Activated B cell treated with CpG ODN at 0.5 μM for 24 hours (primary cell): Measurements from ENCODE around the gene ASTN2. TPM values are rescaled to one million over a fixed set of nuclear protein-coding genes. Genes with fewer than 3 reads are reported as not detected.

Experiments used
- ATAC-seq: fragments of 200-7000 bp; cut with Tn5 transposase; one replicate; pipeline ENCODE4 v1.10.0; 2021; ENCODE audit warnings: low read depth, mild to moderate bottlenecking, moderate library complexity
- CTCF ChIA-PET: fragments of 350-600 bp; sonication (Branson Sonifier 250); formaldehyde crosslinking; loops from one replicate; lab custom pipeline; 2021; ENCODE audit warnings: antibody characterized with exemption; lab: Charles Lee
- POLR2A ChIA-PET: fragments of 350-600 bp; sonication (Branson Sonifier 250); formaldehyde crosslinking; loops from one replicate; lab custom pipeline; 2021; ENCODE audit warnings: antibody characterized with exemption; lab: Charles Lee
- DNase-seq: peaks from one replicate; pipeline ENCODE4 v3.0.0; 2022
- H3K27ac Mint-ChIP-seq: one replicate; pipeline ENCODE4 v1.8.0; 2020; ENCODE audit warnings: mixed read lengths
- H3K27me3 Mint-ChIP-seq: one replicate; pipeline ENCODE4 v1.8.0; 2021; ENCODE audit warnings: mixed read lengths
- H3K36me3 Mint-ChIP-seq: one replicate; pipeline ENCODE4 v1.8.0; 2021; ENCODE audit warnings: low read depth, mixed read lengths
- H3K4me1 Mint-ChIP-seq: one replicate; pipeline ENCODE4 v1.8.0; 2021; ENCODE audit warnings: mixed read lengths
- H3K4me3 Mint-ChIP-seq: one replicate; pipeline ENCODE4 v1.8.0; 2020; ENCODE audit warnings: mild to moderate bottlenecking, mixed read lengths
- H3K9me3 Mint-ChIP-seq: one replicate; pipeline ENCODE4 v1.8.0; 2020; ENCODE audit warnings: mixed read lengths
- CTCF ChIP-seq: fragments of 200-600 bp; IDR thresholded peaks from one replicate; pipeline ENCODE4 v1.8.0; 2022; ENCODE audit warnings: antibody characterized with exemption, mild to moderate bottlenecking
- intact Hi-C: fragments of 100-400 bp; cut with micrococcal nuclease; formaldehyde crosslinking; loops from one replicate; pipeline ENCODE4 v1.15.1; 2024
- total RNA-seq: library from RNA; stranded (reverse); gene quantifications from 2 replicates; pipeline ENCODE4 v1.2.3, GENCODE V29; 2022

ASTN2 gene
- total RNA-seq, 1 donor from 2014 or later, result 2.3 TPM

- intact Hi-C loops, result no loop called here
- DNase-seq (no peak), ATAC-seq (no peak)
- peaks cover 4% of the 10 kb centered on the region for H3K27me3 Mint-ChIP-seq
- no peak overlapping the region for H3K27ac Mint-ChIP-seq
- H3K36me3 Mint-ChIP-seq, result no peaks in the 10 kb centered on the region
- TF ChIP-seq CTCF, result no peak
- ChIA-PET CTCF (no interaction called here), POLR2A (no interaction called here)
- no peaks in the 10 kb centered on the region for H3K9me3 Mint-ChIP-seq
- H3K4me3 Mint-ChIP-seq, result no peak overlapping the region
- no peaks in the 10 kb centered on the region for H3K4me1 Mint-ChIP-seq
These were observed 601.9 kb downstream of the ASTN2 start for GRCh38 chr9:116813031-116813300.

- intact Hi-C loops, result no loop called here
- POLR2A ChIA-PET, result no interaction called here
- TF ChIP-seq CTCF, result no peak
- Mint-ChIP-seq H3K4me1 (no peaks in the 10 kb centered on the region), H3K36me3 (no peaks in the 10 kb centered on the region), H3K4me3 (no peak overlapping the region), H3K27me3 (peaks cover 4% of the 10 kb centered on the region), H3K27ac (no peak overlapping the region), H3K9me3 (no peaks in the 10 kb centered on the region)
- no peak for DNase-seq
- ATAC-seq, result no peak
- CTCF ChIA-PET, result no interaction called here
These were observed 602.4 kb downstream of the ASTN2 start for GRCh38 chr9:116812231-116813030.

- no peaks in the 10 kb centered on the region for H3K27me3 Mint-ChIP-seq
- ChIA-PET POLR2A (no interaction called here), CTCF (no interaction called here)
- ATAC-seq, result no peak
- H3K36me3 Mint-ChIP-seq, result no peaks in the 10 kb centered on the region
- no peak for TF ChIP-seq CTCF
- H3K4me1 Mint-ChIP-seq, result no peaks in the 10 kb centered on the region
- H3K9me3 Mint-ChIP-seq, result no peaks in the 10 kb centered on the region
- no peak overlapping the region for H3K4me3 Mint-ChIP-seq
- H3K27ac Mint-ChIP-seq, result no peak overlapping the region
- DNase-seq, result no peak
- intact Hi-C loops, result no loop called here
These were observed 605.2 kb downstream of the ASTN2 start for GRCh38 chr9:116809656-116810055.

DNA sequence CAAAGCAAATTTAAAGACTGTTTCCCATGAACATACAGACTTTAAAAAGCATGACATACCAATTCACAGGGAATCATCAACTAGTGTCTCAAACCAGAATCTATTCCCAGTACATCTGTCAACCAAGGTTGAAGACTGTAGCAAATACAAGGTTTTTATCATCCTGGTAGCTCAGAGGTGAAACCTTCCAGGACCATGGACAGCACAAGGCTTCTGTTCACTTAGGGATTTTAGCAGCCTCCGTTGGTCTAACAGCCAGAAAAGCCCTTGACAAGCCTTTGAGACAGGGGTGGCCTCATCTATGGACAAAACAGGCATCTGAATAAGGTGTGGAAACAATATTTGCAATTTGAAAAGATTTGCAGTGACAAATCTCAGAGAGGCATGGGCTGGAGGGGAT lies 608.8 kb downstream of the ASTN2 start:
- no peak for DNase-seq
- Mint-ChIP-seq H3K4me3 (no peak overlapping the region), H3K27me3 (no peaks in the 10 kb centered on the region), H3K36me3 (no peaks in the 10 kb centered on the region), H3K27ac (no peak overlapping the region), H3K4me1 (peaks cover under 1% of the 10 kb centered on the region), H3K9me3 (no peaks in the 10 kb centered on the region)
- TF ChIP-seq CTCF, result no peak
- ChIA-PET POLR2A (no interaction called here), CTCF (no interaction called here)
- intact Hi-C loops, result no loop called here
- ATAC-seq, result no peak

- CTCF ChIA-PET, result no interaction called here
- H3K36me3 Mint-ChIP-seq, result no peaks in the 10 kb centered on the region
- TF ChIP-seq CTCF, result no peak
- POLR2A ChIA-PET, result no interaction called here
- intact Hi-C loops, result no loop called here
- H3K9me3 Mint-ChIP-seq, result no peaks in the 10 kb centered on the region
- peak overlapping the region; percentile 15 for H3K27ac Mint-ChIP-seq
- ATAC-seq, result peak; percentile 62
- H3K4me1 Mint-ChIP-seq, result peaks cover 6% of the 10 kb centered on the region
- no peak for DNase-seq
- no peaks in the 10 kb centered on the region for H3K27me3 Mint-ChIP-seq
- no peak overlapping the region for H3K4me3 Mint-ChIP-seq
These were observed 614.0 kb downstream of the ASTN2 start for GRCh38 chr9:116800885-116801284.
